H1 (cell line): ENCODE measurements around the gene COL25A1. TPM values are rescaled to one million over a fixed set of nuclear protein-coding genes. Genes with fewer than 3 reads are reported as not detected.

ENCODE experiments used
- CHD2 ChIP-seq: IDR thresholded peaks from 2 replicates; pipeline ENCODE4 v1.6.1; 2012; ENCODE audit warnings: low read length, improper control_type of control experiment
- polyA plus RNA-seq, 7 experiments: library from polyadenylated mRNA; depleted of rRNA in 3 of 7; stranded (reverse) in 5 of 7; unstranded in 2 of 7; fragments of >200 nt in 5 of 7; fragments of 200-250 nt in 2 of 7; gene quantifications; 1 replicate in 5 of 7; 2 replicates in 1 of 7; 4 replicates in 1 of 7; pipeline versions ENCODE4 v1.2.1 to v1.2.3, GENCODE V29; 2011 to 2013; ENCODE audit warnings: missing spikeins in 2 of 7, mixed read lengths in 2 of 7
- total RNA-seq: library from RNA; stranded (reverse); fragmentation: NEBNext Ultra II Directional; extraction: Animal tissue kit (Norgen Biotek cat#: 25700); gene quantifications from 2 replicates; pipeline ENCODE4 v1.2.1, GENCODE V29; 2021

Gene COL25A1
- total and polyA plus RNA-seq, 2 of the 8 experiments (the other 6 are each of a cell fraction or from before 2014, with no cell fraction given) = 1.1 to 8.3 TPM

DNA sequence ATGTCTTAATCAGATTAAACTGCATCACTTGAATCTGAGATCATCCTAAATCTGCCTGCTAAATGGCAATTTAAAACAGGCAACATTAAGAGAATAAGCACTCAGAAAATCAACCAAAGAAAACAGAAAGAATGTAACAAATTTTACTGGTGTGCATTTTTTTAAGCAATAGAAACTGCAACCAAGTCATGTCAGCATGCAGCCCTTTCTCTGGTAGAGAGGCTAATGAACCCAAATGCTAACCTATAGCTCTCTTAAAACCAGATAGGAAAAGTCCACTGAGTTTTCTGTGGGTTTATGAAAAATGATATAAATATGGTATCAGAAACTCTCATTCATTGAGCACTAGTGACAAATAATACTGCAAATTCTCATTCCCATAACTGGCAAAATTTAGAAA lies 35.6 kb downstream of the COL25A1 start (continued):
- TF ChIP-seq CHD2 = no peak
- TF ChIP-seq, all 59 proteins: peak for 0
